SK-MEL-5 (cell line): ENCODE data around the gene THOC6. TPM values are rescaled to one million over a fixed set of nuclear protein-coding genes. Genes with fewer than 3 reads are reported as not detected.

ENCODE experiments used
- DNase-seq: peaks from one replicate; pipeline ENCODE4 v3.0.0-alpha.2; 2016; ENCODE audit warnings: low read depth, low spot score
- in situ Hi-C: cut with HindIII; loops from 2 replicates; pipeline ENCODE4 v1.10.0; 2016; ENCODE audit warnings: low sequenced_read_pairs, high pct_unique_total_duplicates, low pct_unique_long_range_greater_than_20kb
- total RNA-seq: library from RNA; depleted of rRNA; stranded (reverse); fragments of >200 nt; shearing (Covaris generic); gene quantifications from 2 replicates; pipeline ENCODE4 v1.2.3, GENCODE V29; 2014

THOC6 gene
- total RNA-seq, 1 experiment from 2014 or later = 15.4 TPM

- no peak for DNase-seq
- in situ Hi-C loops = no loop called here
Observed at GRCh38 chr16:2987833-2988232, 36.0 kb upstream of the THOC6 start.

GRCh38 chr16:2988590-2989099, 35.2 kb upstream of the THOC6 start:
- in situ Hi-C loops = no loop called here
- DNase-seq = no peak

- in situ Hi-C loops = no loop called here
- DNase-seq = no peak
Observed at GRCh38 chr16:2990891-2991290, 32.9 kb upstream of the THOC6 start.

- in situ Hi-C loops = no loop called here
- no peak for DNase-seq
Observed at GRCh38 chr16:2991566-2992261, 32.1 kb upstream of the THOC6 start.

- no peak for DNase-seq
- in situ Hi-C loops = no loop called here
Observed at GRCh38 chr16:2992383-2993081, 31.3 kb upstream of the THOC6 start.

GRCh38 chr16:2996298-2996697, 27.5 kb upstream of the THOC6 start:
- in situ Hi-C loops = no loop called here
- no peak for DNase-seq

GRCh38 chr16:2999929-3000328, 23.9 kb upstream of the THOC6 start:
- DNase-seq = no peak
- in situ Hi-C loops = no loop called here

- no peak for DNase-seq
- in situ Hi-C loops = no loop called here
Observed at GRCh38 chr16:3000540-3000939, 23.3 kb upstream of the THOC6 start.

- in situ Hi-C loops = no loop called here
- DNase-seq = no peak
Observed at GRCh38 chr16:3001316-3001715, 22.5 kb upstream of the THOC6 start.

- DNase-seq = peak; percentile 98
- in situ Hi-C loops = no loop called here
Observed at GRCh38 chr16:3003582-3004270, 20.1 kb upstream of the THOC6 start.

- DNase-seq = no peak
- in situ Hi-C loops = no loop called here
Observed at GRCh38 chr16:3004319-3004718, 19.5 kb upstream of the THOC6 start.

GRCh38 chr16:3004781-3005284, 19.0 kb upstream of the THOC6 start:
- no peak for DNase-seq
- in situ Hi-C loops = no loop called here

- DNase-seq = no peak
- in situ Hi-C loops = no loop called here
Observed at GRCh38 chr16:3007059-3007956, 16.5 kb upstream of the THOC6 start.

- in situ Hi-C loops = no loop called here
- no peak for DNase-seq
Observed at GRCh38 chr16:3007957-3008689, 15.7 kb upstream of the THOC6 start.

- DNase-seq = no peak
- in situ Hi-C loops = no loop called here
Observed at GRCh38 chr16:3008690-3009037, 15.2 kb upstream of the THOC6 start.

GRCh38 chr16:3009568-3010390, 14.1 kb upstream of the THOC6 start:
- no peak for DNase-seq
- in situ Hi-C loops = no loop called here
